GM19351 (cell line): ENCODE results near the gene ROR1.
"Not testable (repeated sequence)": the region's sequence is repeated elsewhere in the genome, so short reads cannot be mapped to it uniquely, and the experiment has no call there.

Source experiments
- ATAC-seq: cut with Tn5 transposase; IDR thresholded peaks from one replicate; pipeline ENCODE4 v1.9.1; 2021; ENCODE audit warnings: mild to moderate bottlenecking, moderate library complexity; ENCODE audit not compliant: unreplicated experiment

The ROR1 gene

GRCh38 chr1:64197076-64197475, 423.3 kb downstream of the ROR1 start:
- ATAC-seq = no peak

GRCh38 chr1:64199154-64199553, 425.3 kb downstream of the ROR1 start:
- no peak for ATAC-seq

- no peak for ATAC-seq
Observed at GRCh38 chr1:64200064-64200463, 426.2 kb downstream of the ROR1 start.

- no peak for ATAC-seq
Observed at GRCh38 chr1:64203420-64203819, 429.6 kb downstream of the ROR1 start, which contains the start of gene UBE2U. UBE2U (plus strand) TSS chr1:64203623; CDS start chr1:64204051, 428 bp downstream.

- ATAC-seq = no peak
Observed at GRCh38 chr1:64209221-64209620, 435.4 kb downstream of the ROR1 start.

- ATAC-seq = no peak
Observed at GRCh38 chr1:64212031-64212430, 438.2 kb downstream of the ROR1 start.

- ATAC-seq = no peak
Observed at GRCh38 chr1:64215576-64215975, 441.8 kb downstream of the ROR1 start.

GRCh38 chr1:64220241-64220640, 446.4 kb downstream of the ROR1 start:
- ATAC-seq = no peak

- ATAC-seq = peak; percentile 87
Observed at GRCh38 chr1:64223329-64224151, 449.7 kb downstream of the ROR1 start.

GRCh38 chr1:64224236-64224635, 450.4 kb downstream of the ROR1 start:
- ATAC-seq = not testable (repeated sequence)

GRCh38 chr1:64228167-64228957, 454.5 kb downstream of the ROR1 start:
- no peak for ATAC-seq

- no peak for ATAC-seq
Observed at GRCh38 chr1:64229307-64229706, 455.5 kb downstream of the ROR1 start.
